Non-pigmented ciliary epithelial cell (primary cell): ENCODE measurements around the gene HSPA1B.
"Not testable (repeated sequence)": the region's sequence is repeated elsewhere in the genome, so short reads cannot be mapped to it uniquely, and the experiment has no call there.

Experiments
- DNase-seq: peaks from one replicate; pipeline ENCODE4 v3.0.0-alpha.2; 2010; ENCODE audit warnings: low read depth

Gene HSPA1B

DNA sequence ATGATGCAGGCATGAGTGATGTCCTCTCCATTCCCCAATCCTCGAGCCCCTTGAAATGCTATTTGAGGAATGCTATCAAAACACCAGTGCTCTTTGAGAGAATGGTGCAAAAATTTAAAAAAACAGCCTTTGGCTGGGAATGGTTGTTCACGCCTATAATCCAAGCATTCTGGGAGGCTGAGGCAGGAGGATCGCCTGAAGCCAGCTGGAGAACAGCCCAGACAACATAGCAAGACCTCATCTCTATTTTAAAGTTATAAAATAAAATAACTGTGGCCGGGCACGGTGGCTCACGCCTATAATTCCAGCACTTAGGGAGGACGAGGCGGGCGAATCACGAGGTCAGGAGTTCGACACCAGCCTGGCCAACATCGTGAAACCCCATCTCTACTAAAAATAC, 27.8 kb upstream of the HSPA1B start:
- no peak for DNase-seq

GRCh38 chr6:31801031-31801927, 26.3 kb upstream of the HSPA1B start:
- DNase-seq: not testable (repeated sequence)

DNA sequence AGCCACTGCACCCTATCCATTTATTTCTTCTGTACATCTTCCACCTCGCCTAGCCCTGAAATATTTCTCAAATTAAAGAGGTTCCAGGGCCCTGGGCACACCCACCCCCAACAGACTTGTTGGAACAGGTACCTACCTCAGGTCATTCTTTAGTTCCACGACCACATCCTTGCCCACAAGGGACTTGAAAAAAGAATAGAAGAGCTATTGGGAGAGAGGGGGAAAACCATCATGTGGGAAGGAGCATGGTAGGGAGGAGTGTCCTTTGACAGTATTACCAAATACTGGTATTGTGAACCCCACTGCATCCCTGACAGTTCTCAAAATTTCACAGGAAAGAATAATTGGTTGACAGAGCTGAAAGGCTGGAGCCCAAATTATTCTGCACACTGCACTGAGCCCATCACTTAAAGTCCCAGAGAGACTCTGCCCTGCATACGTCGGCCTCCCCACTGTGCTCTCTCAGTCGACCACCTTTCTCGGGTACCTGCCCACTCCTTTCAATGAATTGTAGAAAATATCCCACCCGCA, 21.5 kb upstream of the HSPA1B start:
- no peak for DNase-seq

GRCh38 chr6:31806470-31807272, 20.9 kb upstream of the HSPA1B start, which contains the start of gene LSM2:
TSS of gene LSM2 (minus strand) at chr6:31806966. CDS start at chr6:31806757, 209 bp downstream.
- peak; percentile 78 for DNase-seq

DNA sequence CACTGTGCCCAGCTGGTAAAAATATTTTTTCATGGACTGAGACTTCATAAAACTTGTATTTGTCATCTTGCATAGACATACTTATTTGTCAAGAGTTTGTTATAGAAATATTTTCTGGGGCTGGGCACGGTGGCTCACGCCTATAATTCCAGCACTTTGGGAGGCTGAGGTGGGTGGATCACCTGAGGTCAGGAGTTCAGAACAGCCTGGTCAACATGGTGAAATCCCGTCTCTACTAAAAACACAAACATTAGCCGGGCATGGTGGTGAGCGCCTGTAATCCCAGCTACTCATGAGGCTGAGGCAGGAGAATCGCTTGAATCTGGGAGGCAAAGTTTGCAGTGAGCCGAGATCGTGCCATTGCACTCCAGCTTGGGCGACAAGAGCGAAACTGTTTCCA, 18.9 kb upstream of the HSPA1B start:
- not testable (repeated sequence) for DNase-seq

- no peak for DNase-seq
Measured at GRCh38 chr6:31811645-31812044, 15.9 kb upstream of the HSPA1B start.

GRCh38 chr6:31813465-31813849, 14.1 kb upstream of the HSPA1B start:
- no peak for DNase-seq

GRCh38 chr6:31814677-31815024, 12.9 kb upstream of the HSPA1B start:
- peak; percentile 94 for DNase-seq

- DNase-seq: peak; percentile 83
Measured at GRCh38 chr6:31815025-31815838, 12.3 kb upstream of the HSPA1B start, which contains the start of the genes HSPA1A and HSPA1L. TSS of gene HSPA1A (plus strand) at chr6:31815543. CDS start at chr6:31815757, 214 bp downstream. TSS of gene HSPA1L (minus strand) at chr6:31815283. CDS start at chr6:31811972, 3,311 bp downstream.

DNA sequence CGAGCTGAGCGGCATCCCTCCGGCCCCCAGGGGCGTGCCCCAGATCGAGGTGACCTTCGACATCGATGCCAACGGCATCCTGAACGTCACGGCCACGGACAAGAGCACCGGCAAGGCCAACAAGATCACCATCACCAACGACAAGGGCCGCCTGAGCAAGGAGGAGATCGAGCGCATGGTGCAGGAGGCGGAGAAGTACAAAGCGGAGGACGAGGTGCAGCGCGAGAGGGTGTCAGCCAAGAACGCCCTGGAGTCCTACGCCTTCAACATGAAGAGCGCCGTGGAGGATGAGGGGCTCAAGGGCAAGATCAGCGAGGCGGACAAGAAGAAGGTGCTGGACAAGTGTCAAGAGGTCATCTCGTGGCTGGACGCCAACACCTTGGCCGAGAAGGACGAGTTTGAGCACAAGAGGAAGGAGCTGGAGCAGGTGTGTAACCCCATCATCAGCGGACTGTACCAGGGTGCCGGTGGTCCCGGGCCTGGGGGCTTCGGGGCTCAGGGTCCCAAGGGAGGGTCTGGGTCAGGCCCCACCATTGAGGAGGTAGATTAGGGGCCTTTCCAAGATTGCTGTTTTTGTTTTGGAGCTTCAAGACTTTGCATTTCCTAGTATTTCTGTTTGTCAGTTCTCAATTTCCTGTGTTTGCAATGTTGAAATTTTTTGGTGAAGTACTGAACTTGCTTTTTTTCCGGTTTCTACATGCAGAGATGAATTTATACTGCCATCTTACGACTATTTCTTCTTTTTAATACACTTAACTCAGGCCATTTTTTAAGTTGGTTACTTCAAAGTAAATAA, 10.2 kb upstream of the HSPA1B start:
- not testable (repeated sequence) for DNase-seq

GRCh38 chr6:31817929-31818511, 9.5 kb upstream of the HSPA1B start:
- not testable (repeated sequence) for DNase-seq

- no peak for DNase-seq
Measured at GRCh38 chr6:31819871-31820299, 7.7 kb upstream of the HSPA1B start.

DNA sequence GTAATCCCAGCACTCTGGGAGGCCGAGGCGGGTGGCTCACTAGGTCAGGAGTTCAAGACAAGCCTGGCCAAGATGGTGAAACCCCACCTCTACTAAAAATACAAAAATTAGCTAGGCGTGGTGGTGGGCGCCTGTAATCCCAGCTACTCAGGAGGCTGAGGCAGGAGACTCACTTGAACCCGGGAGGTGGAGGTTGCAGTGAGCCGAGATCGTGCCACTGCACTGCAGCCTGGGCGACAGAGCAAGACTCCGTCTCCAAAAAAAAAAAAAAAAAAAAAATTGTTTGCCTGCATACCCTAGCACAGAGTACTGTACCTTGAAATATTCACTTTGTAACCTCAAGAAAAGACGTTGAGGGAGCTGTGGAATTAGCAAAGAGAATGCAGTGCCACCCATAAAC, 7.1 kb upstream of the HSPA1B start:
- not testable (repeated sequence) for DNase-seq

DNA sequence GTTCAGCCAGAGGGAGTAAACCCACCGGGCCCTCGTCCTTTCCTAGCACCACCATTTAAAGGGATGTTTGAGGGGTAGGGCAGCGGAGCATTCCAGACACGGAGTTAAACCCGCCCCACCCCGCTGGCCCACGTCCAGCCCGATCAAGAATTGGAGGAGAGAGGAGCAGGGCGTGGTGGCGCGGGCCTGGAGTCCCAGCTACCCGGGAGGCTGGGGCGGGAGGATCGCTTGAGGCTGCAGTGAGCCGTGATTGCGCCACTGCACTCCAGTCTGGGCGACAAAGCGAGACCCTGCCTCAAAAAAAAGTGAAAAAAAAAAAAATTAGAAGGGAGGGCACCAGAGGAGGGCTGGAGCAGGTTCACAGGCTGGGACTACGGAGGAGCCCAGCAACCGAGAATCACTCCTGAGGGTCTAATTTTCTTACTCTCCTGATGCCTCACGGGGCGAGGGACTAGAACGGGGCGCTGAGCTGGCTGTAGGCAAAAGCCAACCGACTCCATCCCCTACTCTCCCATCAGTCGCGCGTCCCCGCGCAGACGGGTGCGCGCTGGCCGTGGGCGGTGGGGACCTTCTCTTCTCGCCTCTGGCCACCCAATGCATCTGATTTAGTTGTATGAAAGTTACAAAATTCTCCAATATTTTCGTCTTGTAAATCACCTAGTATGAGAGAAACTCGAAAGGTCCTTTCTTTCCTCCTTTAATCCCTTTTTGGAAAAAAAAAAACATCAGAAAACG, 6.1 kb upstream of the HSPA1B start:
- DNase-seq: no peak

DNA sequence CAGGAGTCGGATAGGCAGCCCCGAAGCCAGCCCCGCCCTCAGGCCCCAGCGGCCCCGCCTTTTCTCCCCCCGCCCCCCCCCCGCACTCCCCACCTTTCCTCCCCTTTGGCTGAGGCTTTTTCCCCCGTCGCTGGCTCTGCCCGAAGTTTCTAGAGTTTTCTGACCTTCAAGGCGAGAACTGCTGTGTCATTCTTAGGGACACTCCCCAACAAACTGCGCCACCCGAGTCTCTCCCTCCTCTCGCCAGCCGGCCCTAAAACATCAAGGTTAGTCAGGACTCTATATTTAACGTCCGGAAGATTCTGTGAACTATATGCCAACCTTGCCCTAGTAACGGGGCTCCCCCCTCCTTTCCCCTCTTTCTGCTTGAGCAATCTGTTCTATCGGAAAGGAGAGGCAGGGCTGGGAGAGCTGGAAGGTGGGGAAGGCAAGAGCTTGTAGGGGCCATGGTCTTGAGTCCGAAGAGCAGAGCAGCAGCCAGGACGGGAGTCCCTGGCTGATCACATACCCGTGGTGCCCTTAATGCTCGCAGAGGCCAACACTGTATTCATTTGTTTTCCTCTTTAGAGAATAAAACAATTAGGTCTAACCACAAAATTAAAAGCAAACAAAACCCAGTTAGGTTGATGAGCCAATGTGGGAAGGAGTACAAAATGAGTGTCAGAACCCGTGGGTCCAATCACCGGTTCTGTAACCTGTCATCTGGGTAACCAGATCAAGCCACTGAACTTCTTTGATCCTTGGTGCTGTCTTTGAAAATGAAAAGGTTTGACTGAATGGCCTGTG, 5.3 kb upstream of the HSPA1B start:
- DNase-seq: no peak

DNA sequence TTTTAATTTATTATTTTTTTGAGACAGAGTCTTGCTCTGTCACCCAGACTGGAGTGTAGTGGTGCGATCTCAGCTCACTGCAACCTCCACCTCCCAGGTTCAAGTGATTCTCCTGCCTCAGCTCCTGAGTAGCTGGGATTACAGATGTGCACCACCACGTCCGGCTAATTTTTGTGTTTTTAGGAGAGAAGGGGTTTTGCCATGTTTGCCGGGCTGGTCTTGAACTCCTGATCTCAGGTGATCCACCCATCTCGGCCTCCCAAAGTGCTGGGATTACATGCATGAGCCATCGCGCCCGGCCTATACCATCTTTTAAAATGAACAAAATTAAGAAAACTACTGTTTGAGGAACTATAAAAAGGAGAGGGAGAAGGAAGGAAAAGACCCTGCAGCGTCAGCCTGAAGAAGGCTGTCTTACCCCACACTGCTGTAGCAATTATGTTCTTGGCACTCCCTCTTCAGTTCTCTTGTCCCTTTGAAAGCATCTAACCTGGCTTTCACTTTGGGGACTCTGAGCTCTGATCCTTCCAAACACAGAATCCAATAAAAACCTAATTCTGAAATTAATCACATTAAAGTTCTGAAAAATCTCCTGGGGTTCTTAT, 3.8 kb upstream of the HSPA1B start:
- not testable (repeated sequence) for DNase-seq

DNA sequence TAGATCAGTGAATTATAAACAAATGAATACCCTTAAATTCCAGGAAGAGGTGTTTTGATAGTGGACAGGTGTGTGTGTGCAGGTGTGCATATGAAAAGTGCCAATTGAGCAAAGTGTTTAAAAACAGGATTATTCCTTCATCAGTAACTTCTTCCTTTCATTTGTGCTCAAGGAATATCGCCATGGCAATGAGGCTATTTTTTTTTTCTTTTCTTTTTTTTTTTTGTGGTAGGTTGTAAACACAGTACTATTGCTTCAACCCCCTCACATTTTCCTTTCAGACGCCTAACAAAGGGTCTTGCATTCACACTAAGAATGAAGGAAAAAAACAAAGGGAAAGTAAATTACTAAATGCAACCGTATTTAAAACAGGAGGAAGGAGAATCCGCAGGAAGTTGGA, 2.0 kb upstream of the HSPA1B start:
- no peak for DNase-seq

- no peak for DNase-seq
Measured at GRCh38 chr6:31826793-31827285, 699 bp upstream of the HSPA1B start.
